ENCODE data around the gene WLS. TPM values are rescaled to one million over a fixed set of nuclear protein-coding genes. Genes with fewer than 3 reads are reported as not detected.

Gene WLS
- total RNA-seq, 6 experiments from 2014 or later: 9.3 to 36.0 (median 25.8) TPM

GRCh38 chr1:68180441-68181164 is 51.7 kb downstream of the WLS start:
- TF ChIP-seq POLR2A (IDR thresholded peaks at IDR 0.05): no peak
- TF ChIP-seq CTCF (IDR thresholded peaks at IDR 0.05): no peak
- Histone ChIP-seq H3K9me3 (no peaks in the 10 kb centered on the region), H3K27me3 (no peaks in the 10 kb centered on the region), H3K4me1 (no peaks in the 10 kb centered on the region), H3K36me3 (no peaks in the 10 kb centered on the region), H3K4me3 (no peak overlapping the region), H3K27ac (no peak overlapping the region)
- DNase-seq: no peak
- no peak for ATAC-seq
- intact Hi-C loops (cut with DNase I): no loop called here

- intact Hi-C loops (cut with DNase I): no loop called here
- Histone ChIP-seq H3K4me3 (no peak overlapping the region), H3K36me3 (no peaks in the 10 kb centered on the region), H3K9me3 (no peaks in the 10 kb centered on the region), H3K27ac (no peak overlapping the region), H3K4me1 (peaks cover 0 to 6% (median 2%) of the 10 kb centered on the region in 4 donors), H3K27me3 (no peaks in the 10 kb centered on the region)
- WGBS (ENCODE audit: insufficient coverage, low coverage, low lambda C conversion rate, missing lambda C conversion rate): 61% methylated on average over 4 of the region's 4 CpGs
- TF ChIP-seq POLR2A (IDR thresholded peaks at IDR 0.05) (no peak), CTCF (IDR thresholded peaks at IDR 0.05) (no peak)
- ATAC-seq (no peak), DNase-seq (no peak)
Observed at GRCh38 chr1:68178821-68179490, 53.4 kb downstream of the WLS start.

GRCh38 chr1:68175621-68176398 is 56.5 kb downstream of the WLS start:
- Histone ChIP-seq H3K36me3 (no peaks in the 10 kb centered on the region), H3K27me3 (no peaks in the 10 kb centered on the region), H3K9me3 (no peaks in the 10 kb centered on the region), H3K27ac (no peak overlapping the region), H3K4me3 (no peak overlapping the region), H3K4me1 (peaks cover 0 to 17% (median 7%) of the 10 kb centered on the region in 4 donors)
- no peak for ATAC-seq
- WGBS (ENCODE audit: insufficient coverage, low coverage, low lambda C conversion rate, missing lambda C conversion rate): 75% methylated on average over 8 of the region's 8 CpGs
- TF ChIP-seq POLR2A (IDR thresholded peaks at IDR 0.05) (no peak), CTCF (IDR thresholded peaks at IDR 0.05) (no peak)
- intact Hi-C loops (cut with DNase I): no loop called here
- DNase-seq: no peak

GRCh38 chr1:68174738-68175113 is 57.6 kb downstream of the WLS start:
- TF ChIP-seq CTCF (IDR thresholded peaks at IDR 0.05): no peak
- no peak for TF ChIP-seq POLR2A (IDR thresholded peaks at IDR 0.05)
- DNase-seq (no peak), ATAC-seq (peak in 1 of 4 donors; percentile 38)
- no peaks in the 10 kb centered on the region for H3K36me3 ChIP-seq
- no peaks in the 10 kb centered on the region for H3K27me3 ChIP-seq
- no peak overlapping the region for H3K4me3 ChIP-seq
- intact Hi-C loops (cut with DNase I): no loop called here
- no peaks in the 10 kb centered on the region for H3K9me3 ChIP-seq
- H3K27ac ChIP-seq: no peak overlapping the region
- H3K4me1 ChIP-seq: peaks cover 0 to 17% (median 7%) of the 10 kb centered on the region in 4 donors
- WGBS (ENCODE audit: insufficient coverage, low coverage, low lambda C conversion rate, missing lambda C conversion rate): 91% methylated on average over 1 of the region's 1 CpG
